ENCODE data around the gene HSPH1.
"Not testable (repeated sequence)": the region's sequence is repeated elsewhere in the genome, so short reads cannot be mapped to it uniquely, and the experiment has no call there.

The HSPH1 gene

DNA sequence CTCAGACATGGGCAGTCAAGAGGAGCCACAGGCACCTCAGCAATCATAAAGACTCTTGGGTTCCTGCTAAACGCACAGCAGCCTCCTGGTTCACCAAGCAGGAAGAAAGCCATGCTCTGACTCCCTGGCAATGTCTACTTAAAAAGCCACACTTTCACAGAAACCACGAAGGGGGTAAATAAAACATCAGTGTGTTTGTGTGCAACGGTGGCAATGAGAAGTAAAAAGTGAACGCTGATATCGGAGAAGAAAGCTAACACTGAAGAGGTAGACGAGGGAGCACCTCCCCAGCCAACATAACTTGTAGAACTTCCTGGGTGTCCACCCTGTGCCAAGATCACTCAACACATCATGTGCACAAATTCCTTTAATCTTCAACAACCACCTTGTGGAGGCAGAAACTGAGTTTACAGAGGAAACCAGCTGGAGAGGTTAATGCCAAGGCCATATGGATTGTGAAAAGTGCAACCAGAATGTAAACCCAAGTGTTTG, 30.2 kb downstream of the HSPH1 start:
- DNase-seq (ENCODE audit: low read depth) = no peak

DNA sequence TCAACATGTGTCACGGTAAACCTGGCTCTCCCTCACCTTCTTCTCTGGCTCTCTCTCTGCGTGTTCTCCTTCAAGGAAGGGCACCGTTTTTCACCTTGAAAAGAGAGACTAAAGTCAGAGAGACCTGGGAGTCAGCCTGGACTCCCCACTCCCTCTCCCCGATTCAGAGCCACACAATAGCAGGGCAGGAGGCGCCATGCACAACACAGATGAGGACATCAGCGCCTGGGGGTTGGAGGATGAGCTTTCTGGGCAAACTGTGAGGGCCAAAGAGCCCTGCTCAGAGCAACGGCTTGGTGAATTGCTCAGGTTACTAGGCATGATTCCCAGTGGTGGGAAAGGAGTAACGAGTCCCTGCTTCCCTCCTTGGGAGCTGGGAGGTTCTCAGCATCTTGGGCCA, 32.3 kb downstream of the HSPH1 start:
- no peak for DNase-seq (ENCODE audit: low read depth)

- no peak for DNase-seq (ENCODE audit: low read depth)
These were observed 37.5 kb downstream of the HSPH1 start for GRCh38 chr13:31124204-31124603.

- no peak for DNase-seq (ENCODE audit: low read depth)
These were observed 39.0 kb downstream of the HSPH1 start for GRCh38 chr13:31122544-31123260.

GRCh38 chr13:31122143-31122542, 39.6 kb downstream of the HSPH1 start:
- no peak for DNase-seq (ENCODE audit: low read depth)

DNA sequence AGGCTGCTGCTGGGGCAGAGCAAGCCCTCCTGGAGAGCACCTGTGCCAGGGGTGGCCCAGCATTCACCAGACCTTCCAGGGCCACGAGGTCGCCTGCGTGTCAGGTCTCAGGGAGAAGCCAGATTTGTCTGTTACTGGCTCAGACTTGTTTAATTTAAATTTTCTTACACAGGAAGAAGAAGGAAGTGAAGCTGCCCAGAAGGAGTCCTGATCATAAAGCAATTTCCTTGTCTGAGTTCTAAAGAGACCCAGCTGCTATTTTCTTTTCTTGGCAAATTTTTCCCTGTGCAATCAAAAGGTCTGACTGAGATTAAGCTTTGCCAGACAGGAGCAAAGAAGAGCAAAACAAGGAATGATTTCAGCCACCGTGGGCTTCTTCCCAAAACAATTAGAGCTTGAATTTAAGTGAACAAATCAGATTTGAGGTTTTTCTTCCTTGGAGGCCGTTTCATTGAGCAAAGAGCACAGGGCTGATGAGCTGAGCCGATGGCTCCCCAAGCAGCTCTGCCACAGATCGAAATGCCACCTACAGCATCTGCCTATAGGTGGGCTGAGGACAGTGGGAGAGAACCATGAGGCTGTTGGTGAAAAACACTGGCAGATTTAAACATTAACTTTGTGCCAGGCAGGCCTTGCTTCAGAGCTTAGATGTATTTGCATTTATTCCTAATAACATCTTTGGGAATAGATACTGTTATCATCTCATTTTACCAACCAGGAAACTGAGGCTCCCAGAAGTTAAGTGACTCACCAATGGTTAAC, 40.1 kb downstream of the HSPH1 start:
- DNase-seq (ENCODE audit: low read depth) = no peak

DNA sequence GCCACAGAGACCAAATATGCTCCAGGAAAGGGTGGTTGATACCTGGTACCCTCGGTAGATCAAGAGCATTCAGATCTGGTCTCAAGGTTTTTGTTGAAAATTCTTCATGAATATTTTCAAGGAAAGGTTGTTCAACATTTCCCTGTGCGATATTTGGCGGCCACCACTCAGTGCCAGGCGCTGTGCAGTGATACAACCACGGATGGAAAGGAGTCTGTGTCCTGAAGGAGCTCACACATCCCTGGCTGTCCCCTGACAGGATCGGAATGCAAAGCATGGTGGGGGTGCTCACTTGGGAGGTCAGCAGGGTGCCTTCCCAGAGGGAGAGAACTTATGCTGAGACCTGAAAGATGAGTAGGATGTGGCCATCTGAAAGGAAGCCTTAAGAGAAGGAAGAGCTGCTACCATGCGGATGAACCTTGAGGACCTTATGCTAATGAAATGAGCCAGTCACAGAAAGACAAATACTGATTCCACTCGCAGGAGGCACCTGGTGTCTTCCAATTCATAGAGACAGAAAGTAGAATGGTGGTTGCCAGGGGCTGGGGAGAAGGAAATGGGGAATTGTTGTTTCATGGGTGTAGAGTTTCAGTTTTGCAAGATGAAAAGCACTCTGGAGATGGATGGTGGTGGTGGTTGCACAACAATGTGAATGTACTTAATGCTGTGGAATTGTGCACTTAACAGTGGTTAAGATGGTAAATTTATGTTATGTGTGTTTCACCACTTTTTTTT, 41.6 kb downstream of the HSPH1 start:
- DNase-seq (ENCODE audit: low read depth) = no peak

- DNase-seq (ENCODE audit: low read depth) = no peak
These were observed 42.2 kb downstream of the HSPH1 start for GRCh38 chr13:31119526-31119925.

DNA sequence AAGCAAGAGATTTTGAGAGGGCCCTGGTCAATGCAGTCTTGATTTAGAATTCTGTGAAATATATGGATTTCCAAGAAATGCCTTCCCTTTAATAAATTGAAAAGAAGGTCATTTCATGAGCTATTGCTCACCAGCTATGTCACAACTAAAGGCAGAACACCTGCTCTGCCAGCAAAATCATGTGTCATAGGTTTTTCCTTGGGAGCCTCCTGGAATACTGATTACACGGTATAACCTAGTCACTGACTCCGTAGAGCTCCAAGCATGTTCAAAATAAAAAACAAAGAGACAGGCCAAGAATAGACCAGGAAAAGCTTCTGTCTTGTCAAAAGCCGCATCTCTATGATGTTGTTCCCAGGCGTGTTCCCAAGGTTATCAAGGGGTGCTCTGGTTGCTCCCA, 45.5 kb downstream of the HSPH1 start:
- no peak for DNase-seq (ENCODE audit: low read depth)

- DNase-seq (ENCODE audit: low read depth) = no peak
These were observed 46.1 kb downstream of the HSPH1 start for GRCh38 chr13:31115616-31116015.

DNA sequence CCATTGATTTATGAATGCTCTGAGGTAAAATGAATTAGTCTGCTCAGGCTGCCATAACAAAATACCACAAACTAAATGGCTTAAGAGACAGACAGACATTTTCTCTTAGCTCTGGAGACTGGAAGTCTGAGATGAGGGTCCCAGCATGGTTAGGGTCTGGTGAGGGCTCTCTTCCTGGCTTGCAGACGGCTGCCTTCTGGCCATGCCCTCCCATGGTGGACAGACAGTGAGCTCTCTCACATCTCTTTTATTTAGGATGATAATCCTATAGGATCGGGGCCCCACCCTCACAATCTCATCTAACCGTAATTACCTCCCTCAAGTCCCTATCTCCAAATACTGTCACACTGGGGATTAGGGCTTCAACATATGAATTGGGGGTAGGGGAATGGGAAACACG, 47.1 kb downstream of the HSPH1 start:
- DNase-seq (ENCODE audit: low read depth) = no peak

DNA sequence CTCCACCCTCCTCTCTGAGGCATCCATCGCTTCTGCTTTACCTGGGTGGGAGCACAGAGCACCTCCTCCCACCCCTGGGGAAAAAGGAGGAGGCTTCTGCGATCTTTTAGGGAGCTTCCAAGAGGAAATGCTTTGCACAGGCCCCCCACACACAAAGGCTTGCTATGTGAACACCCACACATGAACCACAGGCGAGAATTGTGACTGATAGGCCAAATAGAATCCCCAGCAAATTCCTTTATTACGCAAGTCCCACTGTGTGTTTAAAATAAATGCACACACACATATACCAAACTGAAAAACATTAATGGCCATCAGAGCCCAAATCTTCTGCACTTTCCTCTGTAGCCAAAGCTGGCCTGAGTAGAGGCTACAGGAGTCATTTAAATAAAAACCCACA, 50.6 kb downstream of the HSPH1 start:
- no peak for DNase-seq (ENCODE audit: low read depth)

GRCh38 chr13:31110617-31111016, 51.1 kb downstream of the HSPH1 start:
- DNase-seq (ENCODE audit: low read depth) = no peak

GRCh38 chr13:31110169-31110568, 51.5 kb downstream of the HSPH1 start:
- no peak for DNase-seq (ENCODE audit: low read depth)

- no peak for DNase-seq (ENCODE audit: low read depth)
These were observed 54.6 kb downstream of the HSPH1 start for GRCh38 chr13:31107109-31107508.

GRCh38 chr13:31105856-31106255, 55.8 kb downstream of the HSPH1 start:
- DNase-seq (ENCODE audit: low read depth) = no peak

DNA sequence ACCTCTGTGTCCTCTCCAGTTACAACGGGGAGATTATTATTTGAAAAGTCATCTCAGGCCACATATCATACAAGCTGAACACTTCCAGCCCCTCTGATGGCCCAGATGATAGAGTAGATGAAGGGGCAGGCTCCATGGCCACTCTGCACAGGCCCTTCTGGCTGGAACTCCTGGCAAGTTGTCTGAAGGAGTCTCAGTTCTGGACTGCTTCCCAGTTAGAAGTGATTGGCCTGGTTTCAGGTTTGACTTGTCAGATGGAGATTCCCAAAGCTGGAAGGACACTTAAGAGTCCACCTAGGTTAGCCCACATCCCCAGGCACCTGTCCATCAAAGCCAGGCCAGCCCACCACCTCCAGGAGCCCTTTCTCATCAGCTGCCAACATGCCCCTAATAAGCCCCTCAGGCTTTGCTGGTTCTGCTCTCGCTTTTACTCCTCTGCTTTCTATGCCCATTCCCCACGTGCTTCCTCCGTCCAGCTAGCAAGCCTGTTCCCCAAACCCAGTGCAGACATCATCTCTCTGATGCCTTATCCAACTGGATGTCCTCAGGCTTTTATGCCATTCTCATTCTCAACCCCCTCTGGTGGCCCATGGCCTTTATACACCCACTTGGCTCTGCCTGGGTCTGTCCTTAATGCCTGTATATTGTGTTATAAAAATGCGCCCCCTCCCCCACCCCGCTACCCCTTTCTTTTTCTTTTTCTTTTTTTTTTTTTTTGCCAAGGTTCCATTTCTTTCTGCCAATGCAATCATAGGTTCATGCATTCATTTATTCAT, 56.5 kb downstream of the HSPH1 start:
- no peak for DNase-seq (ENCODE audit: low read depth)

GRCh38 chr13:31102905-31103304, 58.8 kb downstream of the HSPH1 start:
- no peak for DNase-seq (ENCODE audit: low read depth)

DNA sequence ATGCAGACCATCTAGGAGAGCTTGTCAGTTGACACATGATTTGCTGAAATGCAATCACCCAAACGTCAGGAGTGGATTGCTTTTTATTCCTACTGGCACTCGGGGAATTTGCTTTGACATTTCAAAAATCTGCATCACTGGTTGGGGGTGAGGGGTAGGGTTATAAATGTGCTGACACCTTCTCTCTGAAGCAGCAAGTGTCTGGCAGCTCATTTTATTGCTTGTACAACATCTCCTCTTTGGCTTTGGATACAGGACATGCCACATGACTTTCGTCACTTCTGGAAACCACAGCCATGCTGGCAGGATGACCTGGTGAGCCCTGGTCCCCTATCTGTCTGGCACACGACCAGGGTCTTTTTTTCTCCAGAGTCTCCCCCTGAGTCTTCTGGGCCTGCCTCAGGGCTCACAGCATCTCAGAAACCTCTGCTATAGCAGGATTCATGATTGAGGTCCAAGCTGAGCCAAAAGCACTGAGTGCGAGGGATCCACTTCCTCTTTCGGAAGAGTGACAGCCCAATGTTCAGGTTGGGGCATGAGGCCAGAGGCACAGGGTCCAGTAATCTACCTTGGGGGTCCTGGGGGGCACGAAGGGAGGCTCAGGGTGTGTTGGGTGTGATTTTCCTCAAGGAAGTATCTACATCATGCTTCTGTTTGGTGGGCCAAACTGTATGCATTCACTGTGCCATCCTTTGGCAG, 60.1 kb downstream of the HSPH1 start:
- no peak for DNase-seq (ENCODE audit: low read depth)

DNA sequence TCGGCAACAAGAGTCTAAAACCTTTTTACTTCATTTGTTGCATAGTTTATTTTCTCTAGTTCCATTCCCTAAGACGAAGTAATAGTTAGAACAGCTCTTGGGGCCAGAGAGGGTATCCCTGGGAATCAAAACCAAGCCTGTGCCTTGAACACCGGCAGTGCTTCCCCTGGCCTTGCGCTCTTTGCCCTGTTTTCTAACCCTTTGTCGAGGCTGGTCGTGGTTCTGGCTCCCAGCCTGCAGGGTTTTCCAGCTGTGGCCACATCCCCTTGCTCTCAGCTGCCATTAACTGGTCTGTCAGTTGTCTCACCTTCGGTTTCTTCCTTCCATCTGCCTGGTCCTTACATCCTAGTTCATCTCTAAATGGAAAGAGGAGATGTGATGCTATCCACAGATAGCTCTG, 61.0 kb downstream of the HSPH1 start:
- DNase-seq (ENCODE audit: low read depth) = no peak

- not testable (repeated sequence) for DNase-seq (ENCODE audit: low read depth)
These were observed 63.7 kb downstream of the HSPH1 start for GRCh38 chr13:31097911-31098434.

All from stimulated activated CD8-positive, alpha-beta memory T cell treated with anti-CD3 and anti-CD28 coated beads, Interleukin-15, amount 100 ng/mL, for 24 hours (primary cell).